ENCODE data around the gene FBRS.

FBRS gene

GRCh38 chr16:30657866-30658730, at the start of gene FBRS:
Gene FBRS, plus strand, starts transcription at chr16:30658431. Its CDS starts 1,088 bp downstream, at chr16:30659519.
- Histone ChIP-seq H3K4me1 (ENCODE audit: control insufficient read depth, insufficient read depth, low read length) (peaks cover 21% of the 10 kb centered on the region), H3K9ac (ENCODE audit: low read length) (peak within 1 kb of the TSS; percentile 95), H3K27ac (ENCODE audit: low read depth, low read length) (peak within 1 kb of the TSS; percentile 98), H3K27me3 (ENCODE audit: control insufficient read depth, insufficient read depth, low read length) (no peaks in the 10 kb centered on the region), H3K36me3 (ENCODE audit: control insufficient read depth, insufficient read depth, low read length) (peaks cover 42% of the 10 kb centered on the region), H3K4me3 (ENCODE audit: low read length) (peak within 1 kb of the TSS; percentile 96)

DNA sequence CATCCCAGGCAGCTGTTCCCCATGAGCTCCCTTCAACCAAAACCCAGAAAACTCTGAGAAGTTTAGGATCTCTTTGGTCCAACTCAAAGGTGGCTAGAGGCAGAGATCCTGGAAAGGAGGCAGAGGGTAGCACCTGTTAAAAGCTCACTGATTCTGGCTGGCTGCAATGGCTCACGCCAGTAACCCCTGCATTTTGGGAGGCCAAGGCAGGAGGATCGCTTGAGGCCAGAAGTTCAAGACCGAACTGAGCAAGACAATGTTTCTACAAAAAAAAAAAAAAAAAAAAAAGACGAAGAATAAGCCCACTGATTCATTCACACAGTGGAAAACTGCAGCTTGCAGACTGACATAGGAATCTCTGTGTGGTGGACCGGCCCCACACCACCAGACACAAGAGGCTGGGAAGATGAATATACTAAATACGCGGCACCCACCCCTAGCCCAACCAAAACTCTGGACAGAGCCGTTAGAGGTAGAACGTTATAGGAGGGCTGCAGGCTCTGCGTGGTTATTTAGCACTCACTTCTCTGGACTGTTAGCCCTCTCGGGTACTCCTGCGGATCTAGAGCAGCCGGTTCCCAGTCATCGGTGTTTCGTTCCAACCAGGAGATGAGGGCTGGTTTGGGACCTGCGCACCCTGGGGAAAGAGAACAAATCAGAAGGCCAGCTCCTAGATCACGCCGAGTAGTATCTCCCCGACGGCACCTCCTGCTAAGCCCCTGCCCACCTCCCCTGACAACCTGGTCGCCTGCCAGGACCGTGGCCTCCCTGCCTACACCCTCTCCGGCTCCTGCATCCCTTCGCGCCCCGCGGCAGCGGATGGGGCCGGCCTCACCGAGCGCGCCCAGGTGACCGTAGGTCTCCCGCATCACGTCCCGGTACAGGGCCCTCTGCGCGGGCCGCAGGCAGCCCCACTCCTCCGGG, 49.0 kb upstream of the FBRS start:
- Histone ChIP-seq H3K4me3 (ENCODE audit: low read length) (peak overlapping the region; percentile 89), H3K4me1 (ENCODE audit: control insufficient read depth, insufficient read depth, low read length) (no peaks in the 10 kb centered on the region), H3K27ac (ENCODE audit: low read depth, low read length) (peak overlapping the region; percentile 97), H3K27me3 (ENCODE audit: control insufficient read depth, insufficient read depth, low read length) (no peaks in the 10 kb centered on the region), H3K36me3 (ENCODE audit: control insufficient read depth, insufficient read depth, low read length) (peaks cover 9% of the 10 kb centered on the region), H3K9ac (ENCODE audit: low read length) (peak overlapping the region; percentile 98)

DNA sequence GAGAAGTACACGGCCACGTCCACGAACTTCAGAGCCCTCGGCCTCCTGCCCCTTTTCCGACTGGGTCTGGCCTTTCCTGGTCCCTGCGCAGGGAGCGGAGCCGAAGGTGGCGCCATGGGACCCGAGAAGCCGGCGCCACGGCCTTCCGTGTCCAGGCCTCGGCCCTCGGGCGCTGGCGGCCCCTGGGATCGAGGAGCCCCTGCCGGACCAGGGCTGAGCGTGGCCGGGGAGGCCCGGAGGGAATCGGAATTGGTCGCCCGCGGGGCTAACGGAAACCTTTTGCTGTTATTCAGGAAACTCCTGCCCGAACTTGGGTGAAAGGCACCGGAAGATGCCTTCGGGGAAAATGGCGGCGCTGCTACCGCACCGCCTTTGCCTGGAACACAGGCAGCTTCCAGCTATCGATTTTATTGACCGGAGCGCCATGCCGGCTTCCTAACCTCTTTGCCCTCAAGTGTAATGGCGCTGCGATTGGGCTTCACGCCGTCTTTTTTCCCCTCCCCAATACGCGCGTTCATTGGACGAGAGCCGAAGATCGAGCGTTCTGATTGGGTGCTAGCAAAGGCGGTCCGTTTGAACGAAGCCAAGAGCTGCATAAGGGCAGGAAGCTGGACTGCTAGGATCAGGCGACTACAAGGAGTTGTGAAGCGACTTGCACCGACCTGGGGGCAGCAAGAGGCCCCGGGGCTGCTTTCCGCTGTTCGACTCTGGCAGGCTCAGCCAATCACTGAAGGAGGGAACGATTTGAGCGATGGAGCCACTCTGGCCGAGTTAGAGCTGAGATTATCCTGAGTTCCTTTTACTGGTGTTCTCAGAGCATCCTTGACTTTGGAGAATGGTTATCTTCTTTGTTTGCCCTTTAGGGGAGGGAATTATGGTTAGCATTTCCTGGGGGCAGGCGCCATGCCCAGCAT, 48.0 kb upstream of the FBRS start, which contains the start of gene ZNF689:
Gene ZNF689, minus strand, starts transcription at position 464 of the 914 bp plus-strand sequence. Its CDS starts 348 bp downstream, at position 116.
- H3K4me1 ChIP-seq (ENCODE audit: control insufficient read depth, insufficient read depth, low read length), result no peaks in the 10 kb centered on the region
- H3K9ac ChIP-seq (ENCODE audit: low read length), result peak within 1 kb of the TSS; percentile 98
- peak within 1 kb of the TSS; percentile 89 for H3K4me3 ChIP-seq (ENCODE audit: low read length)
- H3K27ac ChIP-seq (ENCODE audit: low read depth, low read length), result peak within 1 kb of the TSS; percentile 97
- H3K36me3 ChIP-seq (ENCODE audit: control insufficient read depth, insufficient read depth, low read length), result peaks cover 1% of the 10 kb centered on the region
- no peaks in the 10 kb centered on the region for H3K27me3 ChIP-seq (ENCODE audit: control insufficient read depth, insufficient read depth, low read length)

DNA sequence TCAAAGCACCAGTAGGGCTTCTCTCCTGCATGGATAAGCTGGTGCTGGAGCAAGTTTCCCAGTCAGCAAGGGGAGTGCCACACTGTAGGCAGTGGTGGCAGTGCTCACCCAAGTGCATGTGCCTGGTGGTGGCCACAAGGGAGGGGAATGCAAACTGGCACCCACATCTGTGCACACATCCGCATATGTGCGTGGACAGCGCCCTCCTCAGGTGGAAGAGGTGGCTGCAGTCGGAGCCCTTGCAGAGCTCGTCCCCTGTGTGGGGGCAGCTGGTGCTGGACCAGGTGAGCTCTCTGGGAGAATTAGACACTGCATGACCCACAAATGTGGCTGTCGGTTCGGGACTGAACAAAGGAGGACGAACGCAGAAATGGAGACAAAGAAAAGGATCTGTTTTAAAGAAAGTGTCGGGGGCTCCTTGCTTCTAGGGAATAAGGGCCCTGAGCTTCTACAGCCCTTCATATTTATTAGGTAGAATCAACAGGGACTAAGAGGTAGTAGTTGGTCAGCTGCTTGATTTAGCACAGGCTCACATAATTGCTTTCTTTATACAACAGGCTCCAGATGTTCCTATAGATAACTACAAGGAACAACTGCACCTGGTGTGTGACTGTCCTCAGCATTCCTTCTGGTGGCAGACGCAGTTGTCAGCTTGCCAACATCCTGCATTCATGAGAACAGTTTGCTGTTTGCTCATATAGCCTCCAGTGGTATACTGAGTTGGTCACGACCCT, 42.7 kb upstream of the FBRS start:
- H3K4me1 ChIP-seq (ENCODE audit: control insufficient read depth, insufficient read depth, low read length), result no peaks in the 10 kb centered on the region
- H3K27ac ChIP-seq (ENCODE audit: low read depth, low read length), result no peak overlapping the region
- no peak overlapping the region for H3K4me3 ChIP-seq (ENCODE audit: low read length)
- no peaks in the 10 kb centered on the region for H3K36me3 ChIP-seq (ENCODE audit: control insufficient read depth, insufficient read depth, low read length)
- H3K27me3 ChIP-seq (ENCODE audit: control insufficient read depth, insufficient read depth, low read length), result no peaks in the 10 kb centered on the region
- H3K9ac ChIP-seq (ENCODE audit: low read length), result no peak overlapping the region

DNA sequence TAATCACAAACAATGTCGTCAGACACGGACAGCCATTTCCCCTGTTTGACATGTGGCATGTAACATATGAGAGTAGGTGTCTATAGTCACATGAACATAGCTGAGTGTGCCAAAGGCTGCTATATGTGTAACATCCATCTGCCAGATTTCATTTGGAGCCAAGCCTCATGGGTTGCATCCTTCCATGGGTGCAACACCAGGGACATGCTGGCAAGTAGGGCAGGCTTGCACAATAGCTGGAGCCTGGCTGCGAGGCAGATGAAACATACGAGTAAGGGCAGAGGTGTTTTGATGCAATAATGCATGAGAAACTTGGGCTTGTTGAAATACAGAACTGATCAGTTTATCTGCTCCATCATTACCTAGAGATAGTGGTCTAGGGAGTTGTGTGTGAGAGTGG, 39.0 kb upstream of the FBRS start:
- Histone ChIP-seq H3K4me1 (ENCODE audit: control insufficient read depth, insufficient read depth, low read length) (no peaks in the 10 kb centered on the region), H3K27ac (ENCODE audit: low read depth, low read length) (no peak overlapping the region), H3K9ac (ENCODE audit: low read length) (no peak overlapping the region), H3K36me3 (ENCODE audit: control insufficient read depth, insufficient read depth, low read length) (no peaks in the 10 kb centered on the region), H3K4me3 (ENCODE audit: low read length) (no peak overlapping the region), H3K27me3 (ENCODE audit: control insufficient read depth, insufficient read depth, low read length) (no peaks in the 10 kb centered on the region)

GRCh38 chr16:30619638-30620037, 38.6 kb upstream of the FBRS start:
- Histone ChIP-seq H3K9ac (ENCODE audit: low read length) (no peak overlapping the region), H3K27ac (ENCODE audit: low read depth, low read length) (no peak overlapping the region)

DNA sequence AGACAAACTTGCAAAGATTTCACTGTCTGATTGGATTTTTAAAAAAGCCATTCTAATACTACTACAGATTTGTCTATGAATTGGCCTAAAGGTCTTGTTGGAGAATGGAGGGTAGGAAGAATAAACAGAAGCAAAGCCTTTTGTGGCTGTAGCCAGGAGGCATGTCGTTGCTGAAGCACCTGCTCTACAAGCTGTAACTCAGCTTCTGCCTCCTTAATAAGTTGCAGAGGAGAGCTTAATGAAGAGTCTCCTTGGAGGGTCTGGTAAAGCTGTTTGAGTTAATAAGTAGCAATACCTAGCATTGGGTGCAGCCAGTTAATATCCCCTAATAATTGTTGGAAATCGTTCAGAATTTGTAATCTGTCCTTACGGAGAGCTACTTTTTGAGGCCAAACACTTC, 38.1 kb upstream of the FBRS start:
- no peak overlapping the region for H3K4me3 ChIP-seq (ENCODE audit: low read length)
- H3K4me1 ChIP-seq (ENCODE audit: control insufficient read depth, insufficient read depth, low read length), result no peaks in the 10 kb centered on the region
- no peak overlapping the region for H3K9ac ChIP-seq (ENCODE audit: low read length)
- no peak overlapping the region for H3K27ac ChIP-seq (ENCODE audit: low read depth, low read length)
- H3K27me3 ChIP-seq (ENCODE audit: control insufficient read depth, insufficient read depth, low read length), result no peaks in the 10 kb centered on the region
- no peaks in the 10 kb centered on the region for H3K36me3 ChIP-seq (ENCODE audit: control insufficient read depth, insufficient read depth, low read length)

More at GRCh38 chr16:30619638-30620037, 38.6 kb upstream of the FBRS start:
- Histone ChIP-seq H3K36me3 (ENCODE audit: control insufficient read depth, insufficient read depth, low read length) (no peaks in the 10 kb centered on the region), H3K4me3 (ENCODE audit: low read length) (no peak overlapping the region), H3K4me1 (ENCODE audit: control insufficient read depth, insufficient read depth, low read length) (no peaks in the 10 kb centered on the region), H3K27me3 (ENCODE audit: control insufficient read depth, insufficient read depth, low read length) (no peaks in the 10 kb centered on the region)

DNA sequence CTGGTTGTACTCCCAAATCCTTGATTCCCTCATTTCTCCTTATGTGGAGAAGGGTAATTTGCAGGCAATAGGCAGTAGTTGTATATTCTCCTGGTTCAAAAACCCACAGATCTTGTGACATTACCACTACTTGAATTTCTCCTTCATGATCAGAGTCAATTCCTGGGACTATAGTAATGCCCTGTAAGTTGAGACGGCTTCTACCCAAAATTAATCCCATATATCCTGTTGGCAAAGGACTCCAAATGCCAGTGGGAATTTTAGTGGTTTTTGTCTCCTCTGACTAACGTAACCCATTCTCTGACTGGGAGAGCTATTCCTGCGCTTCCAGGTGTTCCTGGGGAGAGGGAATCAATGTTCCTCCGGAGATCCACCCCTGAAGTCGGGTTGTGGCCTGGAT, 36.5 kb upstream of the FBRS start:
- Histone ChIP-seq H3K9ac (ENCODE audit: low read length) (no peak overlapping the region), H3K27ac (ENCODE audit: low read depth, low read length) (no peak overlapping the region), H3K4me1 (ENCODE audit: control insufficient read depth, insufficient read depth, low read length) (no peaks in the 10 kb centered on the region), H3K27me3 (ENCODE audit: control insufficient read depth, insufficient read depth, low read length) (no peaks in the 10 kb centered on the region), H3K4me3 (ENCODE audit: low read length) (no peak overlapping the region), H3K36me3 (ENCODE audit: control insufficient read depth, insufficient read depth, low read length) (no peaks in the 10 kb centered on the region)

- H3K9ac ChIP-seq (ENCODE audit: low read length), result no peak overlapping the region
- H3K27me3 ChIP-seq (ENCODE audit: control insufficient read depth, insufficient read depth, low read length), result no peaks in the 10 kb centered on the region
- no peaks in the 10 kb centered on the region for H3K4me1 ChIP-seq (ENCODE audit: control insufficient read depth, insufficient read depth, low read length)
- no peak overlapping the region for H3K4me3 ChIP-seq (ENCODE audit: low read length)
- no peaks in the 10 kb centered on the region for H3K36me3 ChIP-seq (ENCODE audit: control insufficient read depth, insufficient read depth, low read length)
- no peak overlapping the region for H3K27ac ChIP-seq (ENCODE audit: low read depth, low read length)
Measured at GRCh38 chr16:30622455-30623032, 35.7 kb upstream of the FBRS start.

- Histone ChIP-seq H3K9ac (ENCODE audit: low read length) (no peak overlapping the region), H3K4me1 (ENCODE audit: control insufficient read depth, insufficient read depth, low read length) (no peaks in the 10 kb centered on the region), H3K27ac (ENCODE audit: low read depth, low read length) (no peak overlapping the region), H3K4me3 (ENCODE audit: low read length) (no peak overlapping the region), H3K36me3 (ENCODE audit: control insufficient read depth, insufficient read depth, low read length) (no peaks in the 10 kb centered on the region), H3K27me3 (ENCODE audit: control insufficient read depth, insufficient read depth, low read length) (no peaks in the 10 kb centered on the region)
Measured at GRCh38 chr16:30623536-30624283, 34.5 kb upstream of the FBRS start.
